HepG2 (cell line): ENCODE data around the gene UAP1L1. TPM values are rescaled to one million over a fixed set of nuclear protein-coding genes. Genes with fewer than 3 reads are reported as not detected.

Source experiments
- DR1 ChIP-seq: sonication (generic); formaldehyde crosslinking; IDR thresholded peaks from 2 replicates; pipeline ENCODE4 v1.8.0; 2021; ENCODE audit warnings: mild to moderate bottlenecking, missing genetic modification reagents, inconsistent platforms
- ELF4 ChIP-seq: sonication (generic); formaldehyde crosslinking; IDR thresholded peaks from 2 replicates; pipeline ENCODE4 v1.5.0; 2020; ENCODE audit warnings: missing genetic modification reagents, mild to moderate bottlenecking, moderate library complexity, borderline replicate concordance
- FOXJ3 ChIP-seq: sonication (generic); formaldehyde crosslinking; IDR thresholded peaks from 2 replicates; pipeline ENCODE4 v1.4.0; 2020; ENCODE audit warnings: missing genetic modification reagents, mild to moderate bottlenecking, borderline replicate concordance
- GTF3A ChIP-seq: sonication (generic); formaldehyde crosslinking; conservative IDR thresholded peaks from 2 replicates; pipeline ENCODE4 v1.4.0; 2020; ENCODE audit warnings: mild to moderate bottlenecking, missing genetic modification reagents
- HMGA1 ChIP-seq: sonication (generic); formaldehyde crosslinking; conservative IDR thresholded peaks from 2 replicates; pipeline ENCODE4 v1.4.0; 2020; ENCODE audit warnings: missing genetic modification reagents
- MAFG ChIP-seq: sonication (generic); formaldehyde crosslinking; IDR thresholded peaks from 2 replicates; pipeline ENCODE4 v1.5.1; 2020; ENCODE audit warnings: mild to moderate bottlenecking, missing genetic modification reagents
- MLLT10 ChIP-seq: sonication (generic); formaldehyde crosslinking; IDR thresholded peaks from 2 replicates; pipeline ENCODE4 v1.4.0; 2020; ENCODE audit warnings: missing genetic modification reagents
- NFIB ChIP-seq: sonication (generic); formaldehyde crosslinking; IDR thresholded peaks from 2 replicates; pipeline ENCODE4 v1.9.0; 2021; ENCODE audit warnings: missing genetic modification reagents, mild to moderate bottlenecking, borderline replicate concordance
- POLR2AphosphoS5 ChIP-seq: IDR thresholded peaks from 2 replicates; pipeline ENCODE4 v1.6.1; 2012; ENCODE audit warnings: low read depth, low read length
- PRPF4 ChIP-seq: fragments of 200-400 bp; formaldehyde crosslinking; IDR thresholded peaks from 2 replicates; pipeline ENCODE4 v1.6.1; 2016; ENCODE audit warnings: low read length, low read depth; ENCODE audit not compliant: poor library complexity, severe bottlenecking
- ZNF501 ChIP-seq: sonication (generic); formaldehyde crosslinking; IDR thresholded peaks from 2 replicates; pipeline ENCODE4 v1.5.1; 2020; ENCODE audit warnings: mild to moderate bottlenecking, moderate library complexity, missing genetic modification reagents
- ZNF563 ChIP-seq: sonication (generic); formaldehyde crosslinking; IDR thresholded peaks from 2 replicates; pipeline ENCODE4 v1.8.0; 2022; ENCODE audit warnings: mild to moderate bottlenecking, moderate library complexity, missing genetic modification reagents
- ZNF607 ChIP-seq: sonication (generic); formaldehyde crosslinking; IDR thresholded peaks from 2 replicates; pipeline ENCODE4 v1.5.1; 2020; ENCODE audit warnings: missing genetic modification reagents, mild to moderate bottlenecking, borderline replicate concordance
- ZNF629 ChIP-seq: sonication (generic); formaldehyde crosslinking; conservative IDR thresholded peaks from 2 replicates; pipeline ENCODE4 v1.5.0; 2020; ENCODE audit warnings: missing genetic modification reagents
- ZSCAN9 ChIP-seq: IDR thresholded peaks from 2 replicates; pipeline ENCODE4 v1.6.1; 2016; ENCODE audit warnings: borderline replicate concordance
- polyA plus RNA-seq, 8 experiments: library from polyadenylated mRNA; depleted of rRNA in 3 of 8; stranded (reverse) in 7 of 8; unstranded in 1 of 8; fragments of >200 nt; fragmentation: Illumina TruSeq in 4 of 8; extraction: Trizol in 4 of 8; gene quantifications; 2 replicates each; pipeline versions ENCODE4 v1.2.1 to v1.2.3, GENCODE V29; 2011 to 2016; ENCODE audit warnings: low read depth in 4 of 8, missing spikeins in 1 of 8, mixed read lengths in 1 of 8; ENCODE audit not compliant: insufficient read depth in 1 of 8
- total RNA-seq, 5 experiments: library from RNA; depleted of rRNA; stranded (reverse); fragments of >200 nt; fragmentation: Illumina TruSeq; extraction: Trizol; gene quantifications; 2 replicates each; pipeline ENCODE4 v1.2.3, GENCODE V29; 2016; ENCODE audit warnings: low read depth in 1 of 5
- TF ChIP-seq, protein P1 (sequence below): sonication (generic); formaldehyde crosslinking; IDR thresholded peaks from 2 replicates; pipeline ENCODE4 v1.8.1; 2022; ENCODE audit warnings: mild to moderate bottlenecking, missing genetic modification reagents
- TF ChIP-seq, protein P2 (sequence below): sonication (generic); formaldehyde crosslinking; IDR thresholded peaks from 2 replicates; pipeline ENCODE4 v1.5.1; 2020; ENCODE audit warnings: missing genetic modification reagents, mild to moderate bottlenecking, borderline replicate concordance
- TF ChIP-seq, protein P3 (sequence below): conservative IDR thresholded peaks from 2 replicates; pipeline ENCODE4 v1.6.1; 2018; ENCODE audit warnings: missing genetic modification reagents
- TF ChIP-seq, protein P4 (sequence below): sonication (generic); formaldehyde crosslinking; IDR thresholded peaks from 2 replicates; pipeline ENCODE4 v1.5.0; 2020; ENCODE audit warnings: mild to moderate bottlenecking, missing genetic modification reagents
- TF ChIP-seq, protein P5 (sequence below): sonication (generic); formaldehyde crosslinking; IDR thresholded peaks from 2 replicates; pipeline ENCODE4 v1.4.0; 2020; ENCODE audit warnings: missing genetic modification reagents, borderline replicate concordance

UAP1L1 gene
- total and polyA plus RNA-seq, 2 of the 13 experiments (the other 11 are each of a cell fraction or from before 2014, with no cell fraction given): 5.4 to 6.4 TPM

DNA sequence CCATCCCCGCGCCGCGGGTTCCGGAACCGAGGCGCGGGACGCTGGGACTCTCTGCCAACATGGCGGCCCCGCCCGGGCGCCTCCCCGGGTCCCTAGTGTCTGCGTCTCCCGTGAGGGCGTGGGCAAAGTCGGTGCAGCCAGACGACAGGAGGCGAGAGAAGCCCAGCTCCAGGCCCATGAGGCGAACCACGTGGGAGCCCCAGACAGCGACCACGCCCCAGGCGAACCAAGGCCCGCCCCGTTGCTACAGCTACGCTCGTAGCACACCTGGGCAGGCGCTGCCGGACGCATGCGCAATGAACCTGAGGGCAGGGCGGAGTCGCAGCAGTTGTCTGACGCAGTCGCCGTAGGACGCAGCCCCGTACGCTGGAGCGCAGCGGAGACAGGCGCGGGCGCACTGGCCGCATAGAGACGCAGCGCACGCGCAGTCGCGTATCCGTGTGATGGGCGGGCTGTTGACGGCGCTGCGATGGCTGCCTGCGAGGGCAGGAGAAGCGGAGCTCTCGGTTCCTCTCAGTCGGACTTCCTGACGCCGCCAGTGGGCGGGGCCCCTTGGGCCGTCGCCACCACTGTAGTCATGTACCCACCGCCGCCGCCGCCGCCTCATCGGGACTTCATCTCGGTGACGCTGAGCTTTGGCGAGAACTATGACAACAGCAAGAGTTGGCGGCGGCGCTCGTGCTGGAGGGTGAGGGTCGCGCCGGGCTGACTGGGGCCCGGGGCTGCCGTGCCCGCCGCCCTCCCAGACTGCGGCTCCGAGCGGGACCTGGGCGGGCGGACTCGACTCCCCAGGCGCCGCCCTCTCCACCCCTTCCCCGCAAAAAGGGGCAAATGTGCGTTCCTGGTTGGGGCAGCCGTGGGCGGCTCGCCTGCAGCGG lies 9.5 kb downstream of the UAP1L1 start, which contains the start of gene MAN1B1 (continued):
- TF ChIP-seq, protein P1, sequence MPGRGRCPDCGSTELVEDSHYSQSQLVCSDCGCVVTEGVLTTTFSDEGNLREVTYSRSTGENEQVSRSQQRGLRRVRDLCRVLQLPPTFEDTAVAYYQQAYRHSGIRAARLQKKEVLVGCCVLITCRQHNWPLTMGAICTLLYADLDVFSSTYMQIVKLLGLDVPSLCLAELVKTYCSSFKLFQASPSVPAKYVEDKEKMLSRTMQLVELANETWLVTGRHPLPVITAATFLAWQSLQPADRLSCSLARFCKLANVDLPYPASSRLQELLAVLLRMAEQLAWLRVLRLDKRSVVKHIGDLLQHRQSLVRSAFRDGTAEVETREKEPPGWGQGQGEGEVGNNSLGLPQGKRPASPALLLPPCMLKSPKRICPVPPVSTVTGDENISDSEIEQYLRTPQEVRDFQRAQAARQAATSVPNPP (CRISPR knock-in tag): no peak
- TF ChIP-seq MAFG (CRISPR knock-in tag): no peak
- no peak for TF ChIP-seq HMGA1 (CRISPR knock-in tag)
- no peak; the same call in 1 of the 2 replicates for TF ChIP-seq GTF3A (CRISPR knock-in tag)
- TF ChIP-seq, protein P2, sequence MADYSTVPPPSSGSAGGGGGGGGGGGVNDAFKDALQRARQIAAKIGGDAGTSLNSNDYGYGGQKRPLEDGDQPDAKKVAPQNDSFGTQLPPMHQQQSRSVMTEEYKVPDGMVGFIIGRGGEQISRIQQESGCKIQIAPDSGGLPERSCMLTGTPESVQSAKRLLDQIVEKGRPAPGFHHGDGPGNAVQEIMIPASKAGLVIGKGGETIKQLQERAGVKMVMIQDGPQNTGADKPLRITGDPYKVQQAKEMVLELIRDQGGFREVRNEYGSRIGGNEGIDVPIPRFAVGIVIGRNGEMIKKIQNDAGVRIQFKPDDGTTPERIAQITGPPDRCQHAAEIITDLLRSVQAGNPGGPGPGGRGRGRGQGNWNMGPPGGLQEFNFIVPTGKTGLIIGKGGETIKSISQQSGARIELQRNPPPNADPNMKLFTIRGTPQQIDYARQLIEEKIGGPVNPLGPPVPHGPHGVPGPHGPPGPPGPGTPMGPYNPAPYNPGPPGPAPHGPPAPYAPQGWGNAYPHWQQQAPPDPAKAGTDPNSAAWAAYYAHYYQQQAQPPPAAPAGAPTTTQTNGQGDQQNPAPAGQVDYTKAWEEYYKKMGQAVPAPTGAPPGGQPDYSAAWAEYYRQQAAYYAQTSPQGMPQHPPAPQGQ (CRISPR knock-in tag): no peak
- TF ChIP-seq, protein P3, sequence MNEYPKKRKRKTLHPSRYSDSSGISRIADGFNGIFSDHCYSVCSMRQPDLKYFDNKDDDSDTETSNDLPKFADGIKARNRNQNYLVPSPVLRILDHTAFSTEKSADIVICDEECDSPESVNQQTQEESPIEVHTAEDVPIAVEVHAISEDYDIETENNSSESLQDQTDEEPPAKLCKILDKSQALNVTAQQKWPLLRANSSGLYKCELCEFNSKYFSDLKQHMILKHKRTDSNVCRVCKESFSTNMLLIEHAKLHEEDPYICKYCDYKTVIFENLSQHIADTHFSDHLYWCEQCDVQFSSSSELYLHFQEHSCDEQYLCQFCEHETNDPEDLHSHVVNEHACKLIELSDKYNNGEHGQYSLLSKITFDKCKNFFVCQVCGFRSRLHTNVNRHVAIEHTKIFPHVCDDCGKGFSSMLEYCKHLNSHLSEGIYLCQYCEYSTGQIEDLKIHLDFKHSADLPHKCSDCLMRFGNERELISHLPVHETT (CRISPR knock-in tag): peak; percentile 33; the same call in 1 of the 2 replicates
- TF ChIP-seq ZNF501 (CRISPR knock-in tag): peak; percentile 61
- TF ChIP-seq, protein P4, sequence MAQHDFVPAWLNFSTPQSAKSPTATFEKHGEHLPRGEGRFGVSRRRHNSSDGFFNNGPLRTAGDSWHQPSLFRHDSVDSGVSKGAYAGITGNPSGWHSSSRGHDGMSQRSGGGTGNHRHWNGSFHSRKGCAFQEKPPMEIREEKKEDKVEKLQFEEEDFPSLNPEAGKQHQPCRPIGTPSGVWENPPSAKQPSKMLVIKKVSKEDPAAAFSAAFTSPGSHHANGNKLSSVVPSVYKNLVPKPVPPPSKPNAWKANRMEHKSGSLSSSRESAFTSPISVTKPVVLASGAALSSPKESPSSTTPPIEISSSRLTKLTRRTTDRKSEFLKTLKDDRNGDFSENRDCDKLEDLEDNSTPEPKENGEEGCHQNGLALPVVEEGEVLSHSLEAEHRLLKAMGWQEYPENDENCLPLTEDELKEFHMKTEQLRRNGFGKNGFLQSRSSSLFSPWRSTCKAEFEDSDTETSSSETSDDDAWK (CRISPR knock-in tag): no peak
- TF ChIP-seq ZNF607 (CRISPR knock-in tag): peak; percentile 86; the same call in 1 of the 2 replicates
- TF ChIP-seq FOXJ3 (CRISPR knock-in tag): peak; percentile 72; the same call in 1 of the 2 replicates
- TF ChIP-seq NFIB (CRISPR knock-in tag): no peak
- TF ChIP-seq ZNF563: no peak
- 0 out of 2 replicates have a peak, but pooled peaks have one; percentile 62 for TF ChIP-seq ZSCAN9 (CRISPR knock-in tag)
- TF ChIP-seq, protein P5, sequence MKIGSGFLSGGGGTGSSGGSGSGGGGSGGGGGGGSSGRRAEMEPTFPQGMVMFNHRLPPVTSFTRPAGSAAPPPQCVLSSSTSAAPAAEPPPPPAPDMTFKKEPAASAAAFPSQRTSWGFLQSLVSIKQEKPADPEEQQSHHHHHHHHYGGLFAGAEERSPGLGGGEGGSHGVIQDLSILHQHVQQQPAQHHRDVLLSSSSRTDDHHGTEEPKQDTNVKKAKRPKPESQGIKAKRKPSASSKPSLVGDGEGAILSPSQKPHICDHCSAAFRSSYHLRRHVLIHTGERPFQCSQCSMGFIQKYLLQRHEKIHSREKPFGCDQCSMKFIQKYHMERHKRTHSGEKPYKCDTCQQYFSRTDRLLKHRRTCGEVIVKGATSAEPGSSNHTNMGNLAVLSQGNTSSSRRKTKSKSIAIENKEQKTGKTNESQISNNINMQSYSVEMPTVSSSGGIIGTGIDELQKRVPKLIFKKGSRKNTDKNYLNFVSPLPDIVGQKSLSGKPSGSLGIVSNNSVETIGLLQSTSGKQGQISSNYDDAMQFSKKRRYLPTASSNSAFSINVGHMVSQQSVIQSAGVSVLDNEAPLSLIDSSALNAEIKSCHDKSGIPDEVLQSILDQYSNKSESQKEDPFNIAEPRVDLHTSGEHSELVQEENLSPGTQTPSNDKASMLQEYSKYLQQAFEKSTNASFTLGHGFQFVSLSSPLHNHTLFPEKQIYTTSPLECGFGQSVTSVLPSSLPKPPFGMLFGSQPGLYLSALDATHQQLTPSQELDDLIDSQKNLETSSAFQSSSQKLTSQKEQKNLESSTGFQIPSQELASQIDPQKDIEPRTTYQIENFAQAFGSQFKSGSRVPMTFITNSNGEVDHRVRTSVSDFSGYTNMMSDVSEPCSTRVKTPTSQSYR (CRISPR knock-in tag): no peak
- no peak for TF ChIP-seq PRPF4
- TF ChIP-seq ELF4: no peak
- TF ChIP-seq MLLT10: no peak
- TF ChIP-seq POLR2AphosphoS5: peak; percentile 71
- TF ChIP-seq ZNF629 (CRISPR knock-in tag): no peak
- TF ChIP-seq DR1 (CRISPR knock-in tag): peak; percentile 62; the same call in 1 of the 2 replicates
